ENCODE data around the gene SLC8A2. TPM values are rescaled to one million over a fixed set of nuclear protein-coding genes. Genes with fewer than 3 reads are reported as not detected.

SLC8A2 gene
- total and polyA plus RNA-seq, 2 of the 8 experiments (the other 6 are each of a cell fraction or from before 2014, with no cell fraction given): 7.3 to 12.4 TPM

- H2BK15ac ChIP-seq (ENCODE audit: low read length): no peak overlapping the region
- DNase-seq (ENCODE audit: low read depth in 1 of 2, low spot score in 2 of 2): no peak
- no peaks in the 10 kb centered on the region for H3K27me3 ChIP-seq (replicated peaks in 1 of 4; ENCODE audit: control insufficient read depth in 3 of 4, extremely low read depth in 1 of 4, insufficient read depth in 3 of 4, low read length in 3 of 4)
Observed at GRCh38 chr19:47464675-47465419, 6.8 kb downstream of the SLC8A2 start.

More at GRCh38 chr19:47464675-47465419, 6.8 kb downstream of the SLC8A2 start:
- Histone ChIP-seq H3K4me2 (ENCODE audit: insufficient read depth in 1 of 2, low read depth in 2 of 2, low read length in 2 of 2) (no peak overlapping the region), H2AK5ac (ENCODE audit: low read depth, low read length) (no peak overlapping the region), H3K4ac (replicated peaks; ENCODE audit: insufficient read length, low read depth, low read length) (no peak overlapping the region), H2BK120ac (replicated peaks; ENCODE audit: low read depth, low read length) (no peak overlapping the region), H4K91ac (replicated peaks; ENCODE audit: insufficient read length, low read length) (no peak overlapping the region), H3K79me1 (ENCODE audit: low read depth, low read length) (no peaks in the 10 kb centered on the region), H3K23ac (ENCODE audit: insufficient read length) (no peak overlapping the region), H3K4me1 (replicated peaks in 1 of 4; ENCODE audit: control insufficient read depth in 3 of 4, insufficient read depth in 4 of 4, low read length in 3 of 4) (peaks cover 0 to 18% (median 13%) of the 10 kb centered on the region in 4 experiments; a peak in 6 of 7 replicates), H3K36me3 (ENCODE audit: control insufficient read depth in 2 of 4, insufficient read depth in 4 of 4, low read length in 3 of 4) (no peaks in the 10 kb centered on the region), H2AFZ (ENCODE audit: low read length) (no peak overlapping the region), H4K5ac (ENCODE audit: insufficient read length, low read depth, low read length) (no peak overlapping the region), H2BK5ac (ENCODE audit: low read depth, low read length) (no peak overlapping the region), H3K9ac (replicated peaks in 1 of 4; ENCODE audit: extremely low read depth in 1 of 4, low read depth in 3 of 4, low read length in 3 of 4) (no peak overlapping the region), H2BK12ac (ENCODE audit: low read depth, low read length) (no peak overlapping the region), H3K56ac (replicated peaks; ENCODE audit: insufficient read length, low read depth, low read length) (no peak overlapping the region), H2BK20ac (ENCODE audit: low read length) (no peak overlapping the region), H3K4me3 (ENCODE audit: extremely low read depth in 1 of 4, insufficient read depth in 2 of 4, low read depth in 3 of 4, low read length in 4 of 4) (no peak overlapping the region), H3K18ac (ENCODE audit: extremely low read depth, low read length) (no peak overlapping the region), H4K8ac (ENCODE audit: extremely low read depth, insufficient read depth, low read length) (no peak overlapping the region), H3K23me2 (ENCODE audit: low read depth, low read length) (no peaks in the 10 kb centered on the region), H3K27ac (ENCODE audit: low read depth, low read length) (no peak overlapping the region), H3K14ac (ENCODE audit: insufficient read length) (no peak overlapping the region), H4K20me1 (replicated peaks in 1 of 2; ENCODE audit: control insufficient read depth in 1 of 2, insufficient read depth in 2 of 2, low read length in 2 of 2) (peaks cover 0 to 1% of the 10 kb centered on the region in 2 experiments), H3K9me3 (ENCODE audit: insufficient read depth in 2 of 2, low read depth in 1 of 2, low read length in 1 of 2) (no peaks in the 10 kb centered on the region), H3K79me2 (ENCODE audit: control insufficient read depth in 1 of 2, insufficient read depth in 2 of 2, low read length in 2 of 2) (no peaks in the 10 kb centered on the region)
- ChIA-PET POLR2A (ENCODE audit: partially characterized antibody) (interaction anchor here (0.7 kb wide), 1 partner anchor 874 kb away, joined by 3 read pairs; no protein-coding TSS in a partner anchor), CTCF (ENCODE audit: partially characterized antibody) (interaction anchor here (0.7 to 4.1 kb wide), 3 partner anchors 17 to 373 kb away, joined by 3 to 16 read pairs (median 4); partner anchors contain the start of gene KPTN)
- 86% methylated on average over 10 of the region's 10 CpGs; no CpG with 5 or more reads in 1 of the 2 experiments for WGBS, 2 experiments (ENCODE audit: extremely low coverage in 1 of 2, insufficient coverage in 1 of 2, insufficient read length in 1 of 2, insufficient replicate concordance in 2 of 2, low coverage in 1 of 2, low lambda C conversion rate in 2 of 2, missing lambda C conversion rate in 1 of 2)
- TF ChIP-seq ATF2 (IDR thresholded peaks at IDR 0.05; ENCODE audit: low read length) (no peak), KDM1A (IDR thresholded peaks at IDR 0.05; ENCODE audit: borderline replicate concordance, low read length) (no peak)
- no peak for FAIRE-seq
